Right lobe of liver (tissue), 6 donors: Measurements from ENCODE around the gene DGKI. TPM values are rescaled to one million over a fixed set of nuclear protein-coding genes. Genes with fewer than 3 reads are reported as not detected.
A peak's percentile ranks its signal among the peaks of the same experiment; 100 is the strongest.

ENCODE experiments used
- ATAC-seq, 4 donors: fragments of 200-7000 bp; cut with Tn5 transposase; one replicate each; pipeline ENCODE4 v1.9.1; 2020; ENCODE audit warnings: mild to moderate bottlenecking in 4 of 4, moderate library complexity in 4 of 4
- DNase-seq, 3 donors: peaks; one replicate each; pipeline ENCODE4 v3.0.0-alpha.2; 2020
- H3K27ac ChIP-seq, 3 donors: fragments of 200-600 bp; one replicate each; pipeline ENCODE4 v1.8.0; 2022
- H3K27me3 ChIP-seq, 2 donors: fragments of 200-600 bp; one replicate each; pipeline ENCODE4 v1.8.0; 2022
- H3K36me3 ChIP-seq, 4 donors: fragments of 200-600 bp; sonication (generic) in 1 of 4; one replicate each; pipeline versions ENCODE4 v1.5.1 to v1.8.0; 2017 to 2022; ENCODE audit warnings: control low read depth in 1 of 4
- H3K4me1 ChIP-seq, 4 donors: fragments of 200-600 bp; sonication (generic) in 1 of 4; one replicate each; pipeline versions ENCODE4 v1.5.1 to v1.8.0; 2017 to 2022; ENCODE audit warnings: control low read depth in 1 of 4
- H3K4me3 ChIP-seq, 3 donors: fragments of 200-600 bp; one replicate each; pipeline ENCODE4 v1.8.0; 2022
- H3K9me3 ChIP-seq, 4 donors: fragments of 200-600 bp; sonication (generic) in 1 of 4; one replicate each; pipeline versions ENCODE4 v1.5.1 to v1.8.0; 2017 to 2022; ENCODE audit warnings: control low read depth in 1 of 4
- CTCF ChIP-seq, 4 donors: fragments of 200-600 bp in 3 of 4; fragments of 450-650 bp in 1 of 4; IDR thresholded peaks; one replicate each; pipeline versions ENCODE4 v1.5.1 to v1.8.0; 2016 to 2022; ENCODE audit warnings: antibody characterized with exemption in 4 of 4, mild to moderate bottlenecking in 2 of 4
- POLR2A ChIP-seq: fragments of 450-650 bp; IDR thresholded peaks from one replicate; pipeline ENCODE4 v1.6.1; 2017; ENCODE audit warnings: antibody characterized with exemption, mild to moderate bottlenecking
- WGBS: methylation state at CpG from one replicate; pipeline ENCODE4 v1.1.6; 2018; ENCODE audit warnings: low coverage, low lambda C conversion rate; ENCODE audit not compliant: insufficient coverage; ENCODE audit errors: missing lambda C conversion rate; 5-methylcytosine and 5-hydroxymethylcytosine counted together
- intact Hi-C, 2 donors: fragments of 100-400 bp; cut with DNase I; formaldehyde crosslinking; loops; one replicate each; pipeline versions ENCODE4 v1.11.2 to v1.14.1; 2022
- total RNA-seq, 6 experiments: library from RNA; depleted of rRNA in 2 of 6; stranded (reverse); fragments of >200 nt in 2 of 6; fragmentation: NEBNext Ultra II Directional in 3 of 6; extraction: Animal tissue kit (Norgen Biotek cat#: 25700) in 3 of 6; gene quantifications; one replicate each; pipeline versions ENCODE4 v1.1.0 to v1.2.4, GENCODE V29; 2016 to 2023
- donor health status: DM: no; HTN: yes; CAD: no.
- donor health status: DM: no; HTN: no; CAD: no.
- donor health status: DM: no; HTN: no; CAD: no.
- donor health status: DM: no; HTN: yes; CAD: no.
- donor health status: DM: no; HTN: yes; CAD: no.

The DGKI gene
- total RNA-seq, 6 experiments from 2014 or later, result 0.05 to 0.35 (median 0.06) TPM; not detected in 1

GRCh38 chr7:137469191-137469811 is 377.5 kb downstream of the DGKI start:
- H3K27me3 ChIP-seq, result no peaks in the 10 kb centered on the region
- H3K36me3 ChIP-seq, result no peaks in the 10 kb centered on the region
- no peak overlapping the region for H3K4me3 ChIP-seq
- H3K9me3 ChIP-seq, result peaks cover 0 to 5% (median 0%) of the 10 kb centered on the region in 4 donors
- intact Hi-C loops, result no loop called here
- WGBS, result 42% methylated on average over 5 of the region's 5 CpGs
- H3K27ac ChIP-seq, result no peak overlapping the region
- ATAC-seq (peak; percentile 21 to 62 (median 61)), DNase-seq (no peak)
- TF ChIP-seq CTCF (IDR thresholded peaks at IDR 0.05) (no peak), POLR2A (no peak)
- no peaks in the 10 kb centered on the region for H3K4me1 ChIP-seq

- ATAC-seq (no peak), DNase-seq (no peak)
- Histone ChIP-seq H3K4me3 (no peak overlapping the region), H3K27me3 (no peaks in the 10 kb centered on the region), H3K36me3 (no peaks in the 10 kb centered on the region), H3K27ac (no peak overlapping the region), H3K4me1 (no peaks in the 10 kb centered on the region), H3K9me3 (no peaks in the 10 kb centered on the region)
- TF ChIP-seq CTCF (IDR thresholded peaks at IDR 0.05), result no peak
- no peak for TF ChIP-seq POLR2A
- 57% methylated on average over 5 of the region's 5 CpGs for WGBS
- intact Hi-C loops, result no loop called here
Observed at GRCh38 chr7:137462847-137463246, 383.9 kb downstream of the DGKI start.

- no peaks in the 10 kb centered on the region for H3K9me3 ChIP-seq
- TF ChIP-seq POLR2A, result no peak
- no peak for TF ChIP-seq CTCF (IDR thresholded peaks at IDR 0.05)
- H3K27me3 ChIP-seq, result no peaks in the 10 kb centered on the region
- ATAC-seq, result no peak
- no peak overlapping the region for H3K27ac ChIP-seq
- no peak overlapping the region for H3K4me3 ChIP-seq
- no peaks in the 10 kb centered on the region for H3K4me1 ChIP-seq
- H3K36me3 ChIP-seq, result no peaks in the 10 kb centered on the region
- DNase-seq, result no peak
- intact Hi-C loops, result no loop called here
- 25% methylated on average over 4 of the region's 4 CpGs for WGBS
Observed at GRCh38 chr7:137462074-137462715, 384.6 kb downstream of the DGKI start.

- no peak for ATAC-seq
- Histone ChIP-seq H3K27me3 (no peaks in the 10 kb centered on the region), H3K4me1 (no peaks in the 10 kb centered on the region), H3K9me3 (no peaks in the 10 kb centered on the region), H3K27ac (no peak overlapping the region), H3K36me3 (no peaks in the 10 kb centered on the region), H3K4me3 (no peak overlapping the region)
- DNase-seq, result no peak
- TF ChIP-seq POLR2A (no peak), CTCF (IDR thresholded peaks at IDR 0.05) (no peak)
- WGBS, result 59% methylated on average over 2 of the region's 2 CpGs
- intact Hi-C loops, result no loop called here
Observed at GRCh38 chr7:137458399-137458798, 388.4 kb downstream of the DGKI start.
